Suprapubic skin (tissue), 4 donors: ENCODE data around the gene NFILZ. TPM values are rescaled to one million over a fixed set of nuclear protein-coding genes. Genes with fewer than 3 reads are reported as not detected.

Experiments used
- DNase-seq, 2 donors: peaks; one replicate each; pipeline ENCODE4 v3.0.0-alpha.2; 2019; ENCODE audit warnings: low spot score in 2 of 2
- H3K27ac ChIP-seq: fragments of 200-600 bp; sonication (generic); one replicate; pipeline ENCODE4 v1.5.1; 2019
- H3K27me3 ChIP-seq: fragments of 200-600 bp; sonication (generic); one replicate; pipeline ENCODE4 v1.5.1; 2019
- H3K36me3 ChIP-seq: fragments of 200-600 bp; sonication (generic); one replicate; pipeline ENCODE4 v1.5.1; 2019
- H3K4me1 ChIP-seq: fragments of 200-600 bp; sonication (generic); one replicate; pipeline ENCODE4 v1.5.1; 2019
- H3K4me3 ChIP-seq: fragments of 200-600 bp; sonication (generic); one replicate; pipeline ENCODE4 v1.5.1; 2019; ENCODE audit warnings: mild to moderate bottlenecking
- H3K9me3 ChIP-seq: fragments of 200-600 bp; sonication (generic); one replicate; pipeline ENCODE4 v1.5.1; 2019
- EP300 ChIP-seq: sonication (generic); formaldehyde crosslinking; IDR thresholded peaks from one replicate; pipeline ENCODE4 v1.6.1; 2017; ENCODE audit warnings: antibody characterized with exemption
- POLR2A ChIP-seq, 2 donors: fragments of 450-650 bp; IDR thresholded peaks; one replicate each; pipeline ENCODE4 v1.6.1; 2017; ENCODE audit warnings: antibody characterized with exemption in 2 of 2, mild to moderate bottlenecking in 2 of 2, moderate library complexity in 2 of 2
- POLR2AphosphoS5 ChIP-seq, 3 donors: sonication (generic); formaldehyde crosslinking; IDR thresholded peaks; one replicate each; pipeline ENCODE4 v1.6.1; 2017; ENCODE audit warnings: antibody characterized with exemption in 3 of 3
- WGBS: methylation state at CpG from one replicate; pipeline ENCODE4 v1.1.5; 2018; 5-methylcytosine and 5-hydroxymethylcytosine counted together
- total RNA-seq, 4 donors: library from RNA; depleted of rRNA; stranded (reverse); fragments of >200 nt; gene quantifications; one replicate each; pipeline ENCODE4 v1.1.0, GENCODE V29; 2016
- TF ChIP-seq, protein P1 (sequence below), 2 donors: fragments of 200-600 bp in 1 of 2; fragments of 450-650 bp in 1 of 2; sonication (generic) in 1 of 2; IDR thresholded peaks; one replicate each; pipeline ENCODE4 v1.5.1; 2016 to 2019; ENCODE audit warnings: antibody characterized with exemption in 2 of 2, mild to moderate bottlenecking in 1 of 2, moderate library complexity in 1 of 2

Gene NFILZ
- total RNA-seq, 4 donors from 2014 or later, result not detected

DNA sequence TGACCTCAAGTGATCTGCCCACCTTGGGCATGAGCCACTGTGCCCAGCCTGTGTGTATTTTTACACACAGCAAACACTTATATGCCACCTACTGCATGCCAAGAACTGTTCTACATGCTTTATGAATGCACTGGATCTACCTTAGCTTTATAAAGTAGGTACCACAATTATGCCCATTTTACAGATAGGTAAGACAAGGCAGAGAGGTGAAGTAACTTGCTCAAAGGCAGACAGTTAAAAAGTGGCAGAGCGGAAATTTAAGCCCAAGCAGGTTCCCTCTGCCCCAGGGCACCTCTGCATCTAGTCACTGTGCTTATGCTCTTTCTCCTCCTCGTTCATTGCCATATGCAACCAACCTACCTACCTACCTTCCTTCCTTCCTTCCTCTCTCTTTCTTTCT, 30.4 kb upstream of the NFILZ start:
- no peak for TF ChIP-seq POLR2A (IDR thresholded peaks at IDR 0.05)
- TF ChIP-seq, protein P1, sequence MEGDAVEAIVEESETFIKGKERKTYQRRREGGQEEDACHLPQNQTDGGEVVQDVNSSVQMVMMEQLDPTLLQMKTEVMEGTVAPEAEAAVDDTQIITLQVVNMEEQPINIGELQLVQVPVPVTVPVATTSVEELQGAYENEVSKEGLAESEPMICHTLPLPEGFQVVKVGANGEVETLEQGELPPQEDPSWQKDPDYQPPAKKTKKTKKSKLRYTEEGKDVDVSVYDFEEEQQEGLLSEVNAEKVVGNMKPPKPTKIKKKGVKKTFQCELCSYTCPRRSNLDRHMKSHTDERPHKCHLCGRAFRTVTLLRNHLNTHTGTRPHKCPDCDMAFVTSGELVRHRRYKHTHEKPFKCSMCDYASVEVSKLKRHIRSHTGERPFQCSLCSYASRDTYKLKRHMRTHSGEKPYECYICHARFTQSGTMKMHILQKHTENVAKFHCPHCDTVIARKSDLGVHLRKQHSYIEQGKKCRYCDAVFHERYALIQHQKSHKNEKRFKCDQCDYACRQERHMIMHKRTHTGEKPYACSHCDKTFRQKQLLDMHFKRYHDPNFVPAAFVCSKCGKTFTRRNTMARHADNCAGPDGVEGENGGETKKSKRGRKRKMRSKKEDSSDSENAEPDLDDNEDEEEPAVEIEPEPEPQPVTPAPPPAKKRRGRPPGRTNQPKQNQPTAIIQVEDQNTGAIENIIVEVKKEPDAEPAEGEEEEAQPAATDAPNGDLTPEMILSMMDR (IDR thresholded peaks at IDR 0.05), result no peak
- TF ChIP-seq POLR2AphosphoS5 (IDR thresholded peaks at IDR 0.05), result no peak
- TF ChIP-seq EP300, result no peak
- Histone ChIP-seq H3K4me3 (no peak overlapping the region), H3K4me1 (peaks cover 10% of the 10 kb centered on the region), H3K27me3 (no peaks in the 10 kb centered on the region), H3K9me3 (peaks cover 5% of the 10 kb centered on the region), H3K36me3 (peaks cover 55% of the 10 kb centered on the region), H3K27ac (no peak overlapping the region)
- no peak for DNase-seq
- 93% methylated on average over 2 of the region's 2 CpGs for WGBS

DNA sequence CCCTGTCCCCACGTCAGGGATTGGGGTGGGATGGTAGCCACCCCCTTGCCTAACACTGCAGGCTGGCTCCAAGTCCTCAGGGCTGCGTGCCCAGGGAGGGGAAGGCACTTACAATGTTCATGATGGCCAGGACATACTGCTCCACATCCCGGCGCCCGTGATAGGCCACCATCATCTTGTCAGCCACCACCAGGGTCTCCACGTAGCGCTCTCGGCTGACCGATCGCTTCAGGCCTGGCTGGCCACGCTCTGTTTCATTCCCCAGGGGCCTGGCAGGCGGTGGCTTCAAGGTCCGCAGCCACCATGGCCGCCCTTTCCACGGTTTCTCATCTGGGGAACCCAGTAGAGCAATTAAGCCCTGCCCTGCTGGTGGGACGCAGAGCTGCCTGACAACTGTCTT, 29.6 kb upstream of the NFILZ start:
- TF ChIP-seq, protein P1 (IDR thresholded peaks at IDR 0.05), result no peak
- no peak for TF ChIP-seq POLR2A (IDR thresholded peaks at IDR 0.05)
- H3K9me3 ChIP-seq, result peaks cover 5% of the 10 kb centered on the region
- DNase-seq, result no peak
- H3K27me3 ChIP-seq, result no peaks in the 10 kb centered on the region
- H3K4me3 ChIP-seq, result no peak overlapping the region
- H3K27ac ChIP-seq, result no peak overlapping the region
- 100% methylated on average over 6 of the region's 16 CpGs for WGBS
- peaks cover 4% of the 10 kb centered on the region for H3K4me1 ChIP-seq
- H3K36me3 ChIP-seq, result peaks cover 57% of the 10 kb centered on the region

DNA sequence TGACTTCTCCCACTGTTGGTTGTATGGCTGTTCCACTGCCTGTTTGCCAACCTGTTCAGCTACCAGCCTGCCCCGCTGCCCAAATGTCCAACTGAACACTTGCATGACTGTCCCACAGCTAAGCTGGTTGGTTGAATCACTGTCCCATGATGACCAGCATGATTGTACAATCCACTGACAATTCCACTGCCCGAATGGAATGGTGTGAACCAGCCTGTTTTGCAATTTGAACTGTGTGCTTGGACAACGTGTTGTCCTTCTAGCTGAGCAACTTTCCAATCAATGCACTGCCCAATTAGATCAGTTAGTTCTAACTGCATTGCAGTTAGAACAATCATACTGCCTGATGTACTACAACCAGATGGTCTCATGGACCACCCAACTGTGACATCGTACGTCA, 28.6 kb upstream of the NFILZ start:
- H3K9me3 ChIP-seq, result peaks cover 5% of the 10 kb centered on the region
- TF ChIP-seq POLR2A (IDR thresholded peaks at IDR 0.05) (no peak), POLR2AphosphoS5 (IDR thresholded peaks at IDR 0.05) (no peak), EP300 (no peak)
- TF ChIP-seq, protein P1 (IDR thresholded peaks at IDR 0.05), result no peak
- no peak for DNase-seq
- H3K4me1 ChIP-seq, result peaks cover 4% of the 10 kb centered on the region
- H3K27me3 ChIP-seq, result no peaks in the 10 kb centered on the region
- H3K36me3 ChIP-seq, result peaks cover 47% of the 10 kb centered on the region
- no peak overlapping the region for H3K4me3 ChIP-seq
- no peak overlapping the region for H3K27ac ChIP-seq
- WGBS, result 95% methylated on average over 5 of the region's 5 CpGs

- DNase-seq, result no peak
- peaks cover 34% of the 10 kb centered on the region for H3K36me3 ChIP-seq
- no peaks in the 10 kb centered on the region for H3K27me3 ChIP-seq
- 92% methylated on average over 17 of the region's 17 CpGs for WGBS
- peaks cover 5% of the 10 kb centered on the region for H3K9me3 ChIP-seq
- peaks cover 31% of the 10 kb centered on the region for H3K4me1 ChIP-seq
- no peak overlapping the region for H3K27ac ChIP-seq
- TF ChIP-seq EP300 (no peak), POLR2A (IDR thresholded peaks at IDR 0.05) (no peak), POLR2AphosphoS5 (IDR thresholded peaks at IDR 0.05) (no peak)
- TF ChIP-seq, protein P1 (IDR thresholded peaks at IDR 0.05), result no peak
- no peak overlapping the region for H3K4me3 ChIP-seq
Measured at GRCh38 chr19:8605514-8605913, 24.9 kb upstream of the NFILZ start.

DNA sequence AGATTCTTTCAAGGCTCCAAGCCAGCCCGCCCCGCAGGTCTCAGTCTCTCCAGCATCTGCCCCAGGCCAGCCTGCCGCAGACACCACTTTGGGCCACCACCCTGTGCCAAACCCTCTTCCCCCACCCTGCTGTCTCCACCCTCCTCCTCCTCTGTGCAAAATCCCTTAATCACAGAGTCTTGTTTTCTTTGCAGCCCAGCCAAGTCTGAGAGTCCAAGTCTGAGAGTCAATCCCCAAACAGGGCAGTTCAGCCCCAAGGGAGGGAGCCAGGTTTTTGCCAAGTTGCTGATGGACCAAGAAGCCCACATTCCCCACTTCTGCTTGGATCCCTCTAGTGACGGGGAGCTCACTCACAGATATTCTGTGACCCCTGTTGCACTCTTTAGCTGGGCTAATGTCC, 23.0 kb upstream of the NFILZ start:
- WGBS, result 47% methylated on average over 4 of the region's 4 CpGs
- no peak for DNase-seq
- Histone ChIP-seq H3K36me3 (peaks cover 23% of the 10 kb centered on the region), H3K9me3 (peaks cover 5% of the 10 kb centered on the region), H3K27me3 (no peaks in the 10 kb centered on the region), H3K4me1 (peaks cover 49% of the 10 kb centered on the region), H3K4me3 (no peak overlapping the region), H3K27ac (no peak overlapping the region)
- TF ChIP-seq, protein P1 (IDR thresholded peaks at IDR 0.05), result no peak
- TF ChIP-seq POLR2A (IDR thresholded peaks at IDR 0.05) (no peak), EP300 (no peak), POLR2AphosphoS5 (IDR thresholded peaks at IDR 0.05) (no peak)
